ENCODE measurements around the gene GPR35. TPM values are rescaled to one million over a fixed set of nuclear protein-coding genes. Genes with fewer than 3 reads are reported as not detected.

Gene GPR35
- total RNA-seq, 1 experiment from 2014 or later = 0.13 TPM

DNA sequence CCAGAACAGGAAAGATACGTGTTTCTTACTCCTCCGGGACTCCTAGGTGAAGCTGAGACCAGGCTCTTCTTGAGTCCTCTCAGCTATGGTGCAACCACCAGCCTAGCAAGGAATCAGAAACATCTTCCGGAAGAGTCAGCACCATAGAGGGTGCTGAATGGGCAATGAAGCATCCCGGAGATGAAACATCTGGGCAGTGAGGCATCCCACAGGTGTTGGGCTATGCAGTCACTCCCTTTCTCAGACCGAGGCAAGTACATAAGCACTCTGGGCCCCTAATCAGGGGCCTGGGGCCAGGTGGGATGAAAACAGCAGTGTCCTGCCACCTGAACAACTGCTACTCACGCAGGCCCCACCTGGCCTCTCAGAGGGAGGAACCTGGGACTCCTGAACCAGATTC, 40.2 kb upstream of the GPR35 start:
- Histone ChIP-seq H3K9me3 (replicated peaks) (no peaks in the 10 kb centered on the region), H3K27me3 (replicated peaks) (no peaks in the 10 kb centered on the region), H3K36me3 (peaks cover 25% of the 10 kb centered on the region), H3K4me1 (replicated peaks) (peaks cover 19% of the 10 kb centered on the region), H3K4me3 (peak overlapping the region; percentile 80), H3K27ac (no peak overlapping the region)
- no peak for DNase-seq (ENCODE audit: low read depth in 1 of 2, low spot score in 2 of 2)

- peak overlapping the region; percentile 56 for H3K27ac ChIP-seq
- peak in 1 of 2 experiments; percentile 6 for DNase-seq (ENCODE audit: low read depth in 1 of 2, low spot score in 2 of 2)
- no peaks in the 10 kb centered on the region for H3K27me3 ChIP-seq (replicated peaks)
- no peaks in the 10 kb centered on the region for H3K9me3 ChIP-seq (replicated peaks)
- H3K36me3 ChIP-seq = peaks cover 25% of the 10 kb centered on the region
- H3K4me3 ChIP-seq = peak overlapping the region; percentile 80
- peaks cover 15% of the 10 kb centered on the region for H3K4me1 ChIP-seq (replicated peaks)
Measured at GRCh38 chr2:240585681-240586197, 39.5 kb upstream of the GPR35 start.

GRCh38 chr2:240586198-240586918, 38.9 kb upstream of the GPR35 start, which contains the start of gene CAPN10:
Gene CAPN10 (plus strand): TSS chr2:240586734. CDS start chr2:240586912, 178 bp downstream.
- peak; percentile 97 to 98 for DNase-seq (ENCODE audit: low read depth in 1 of 2, low spot score in 2 of 2)
- Histone ChIP-seq H3K9me3 (replicated peaks) (no peaks in the 10 kb centered on the region), H3K27ac (peak within 1 kb of the TSS; percentile 56), H3K4me1 (replicated peaks) (peaks cover 15% of the 10 kb centered on the region), H3K27me3 (replicated peaks) (no peaks in the 10 kb centered on the region), H3K36me3 (peaks cover 23% of the 10 kb centered on the region), H3K4me3 (peak within 1 kb of the TSS; percentile 80)

- Histone ChIP-seq H3K4me1 (replicated peaks) (peaks cover 15% of the 10 kb centered on the region), H3K27ac (no peak overlapping the region), H3K4me3 (peak overlapping the region; percentile 80), H3K27me3 (replicated peaks) (no peaks in the 10 kb centered on the region), H3K9me3 (replicated peaks) (no peaks in the 10 kb centered on the region), H3K36me3 (peaks cover 27% of the 10 kb centered on the region)
- no peak for DNase-seq (ENCODE audit: low read depth in 1 of 2, low spot score in 2 of 2)
Measured at GRCh38 chr2:240586919-240587800, 38.1 kb upstream of the GPR35 start.

- DNase-seq (ENCODE audit: low read depth in 1 of 2, low spot score in 2 of 2) = no peak
- Histone ChIP-seq H3K36me3 (peaks cover 29% of the 10 kb centered on the region), H3K4me1 (replicated peaks) (peaks cover 15% of the 10 kb centered on the region), H3K27me3 (replicated peaks) (no peaks in the 10 kb centered on the region), H3K27ac (no peak overlapping the region), H3K9me3 (replicated peaks) (no peaks in the 10 kb centered on the region), H3K4me3 (no peak overlapping the region)
Measured at GRCh38 chr2:240588006-240588655, 37.1 kb upstream of the GPR35 start.

- Histone ChIP-seq H3K27me3 (replicated peaks) (no peaks in the 10 kb centered on the region), H3K36me3 (peaks cover 27% of the 10 kb centered on the region), H3K4me3 (no peak overlapping the region), H3K9me3 (replicated peaks) (no peaks in the 10 kb centered on the region), H3K27ac (no peak overlapping the region), H3K4me1 (replicated peaks) (peaks cover 15% of the 10 kb centered on the region)
- no peak for DNase-seq (ENCODE audit: low read depth in 1 of 2, low spot score in 2 of 2)
Measured at GRCh38 chr2:240588669-240589068, 36.6 kb upstream of the GPR35 start.

DNA sequence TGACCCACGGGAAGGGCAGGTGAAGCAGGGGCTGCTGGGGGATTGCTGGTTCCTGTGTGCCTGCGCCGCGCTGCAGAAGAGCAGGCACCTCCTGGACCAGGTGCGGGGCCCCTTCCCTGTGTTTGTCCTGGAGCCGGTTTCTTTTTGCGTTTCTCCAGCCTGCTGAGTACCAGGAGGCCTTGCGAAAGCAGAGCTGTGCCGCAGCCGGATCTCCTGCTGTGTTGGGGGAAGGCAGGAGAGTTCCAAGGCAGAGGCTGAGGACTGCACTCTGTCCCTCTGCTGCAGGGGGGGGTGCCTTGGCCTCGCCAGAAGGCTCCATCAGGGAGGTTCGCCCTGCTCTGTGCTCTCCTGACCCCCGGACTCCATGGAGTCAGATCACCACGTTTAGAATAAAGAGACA, 35.9 kb upstream of the GPR35 start:
- H3K9me3 ChIP-seq (replicated peaks) = no peaks in the 10 kb centered on the region
- peaks cover 25% of the 10 kb centered on the region for H3K36me3 ChIP-seq
- H3K27ac ChIP-seq = no peak overlapping the region
- no peak for DNase-seq (ENCODE audit: low read depth in 1 of 2, low spot score in 2 of 2)
- H3K4me1 ChIP-seq (replicated peaks) = peaks cover 15% of the 10 kb centered on the region
- no peaks in the 10 kb centered on the region for H3K27me3 ChIP-seq (replicated peaks)
- no peak overlapping the region for H3K4me3 ChIP-seq

DNA sequence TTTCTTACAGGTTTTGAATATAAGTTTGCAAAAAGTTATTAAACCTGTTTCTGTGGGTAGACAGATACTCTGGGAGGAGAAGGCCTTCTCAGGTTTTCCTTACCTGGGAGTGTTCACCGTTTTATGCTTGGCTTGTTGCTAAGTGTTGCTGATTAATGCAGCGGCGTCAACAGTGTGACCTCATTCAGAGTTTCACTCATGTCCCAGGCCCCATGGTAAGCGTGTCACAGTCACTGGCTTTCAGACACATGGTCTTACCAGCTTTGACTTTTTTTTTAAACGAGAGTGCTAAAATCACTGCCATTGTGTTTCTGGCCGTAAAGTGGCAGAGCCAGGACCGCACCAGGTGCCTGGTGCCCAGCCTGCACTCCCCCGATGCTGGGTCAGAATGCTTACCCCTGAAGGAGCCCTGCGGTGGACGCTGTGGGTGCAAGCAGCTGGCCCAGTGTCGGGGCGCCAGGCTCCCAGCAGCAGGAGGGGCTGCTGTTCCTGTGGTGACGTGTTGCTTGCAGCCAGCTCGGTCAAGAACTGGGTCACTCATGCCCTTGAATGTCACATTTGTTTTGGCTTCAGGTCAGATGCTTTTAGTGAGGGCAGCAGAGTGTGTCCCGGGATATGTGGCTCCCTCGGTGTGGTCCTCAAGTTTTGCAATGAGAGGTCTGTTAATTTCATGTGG, 35.3 kb upstream of the GPR35 start:
- peaks cover 11% of the 10 kb centered on the region for H3K4me1 ChIP-seq (replicated peaks)
- no peak for DNase-seq (ENCODE audit: low read depth in 1 of 2, low spot score in 2 of 2)
- H3K27ac ChIP-seq = no peak overlapping the region
- H3K4me3 ChIP-seq = no peak overlapping the region
- H3K36me3 ChIP-seq = peaks cover 19% of the 10 kb centered on the region
- no peaks in the 10 kb centered on the region for H3K9me3 ChIP-seq (replicated peaks)
- H3K27me3 ChIP-seq (replicated peaks) = no peaks in the 10 kb centered on the region

DNA sequence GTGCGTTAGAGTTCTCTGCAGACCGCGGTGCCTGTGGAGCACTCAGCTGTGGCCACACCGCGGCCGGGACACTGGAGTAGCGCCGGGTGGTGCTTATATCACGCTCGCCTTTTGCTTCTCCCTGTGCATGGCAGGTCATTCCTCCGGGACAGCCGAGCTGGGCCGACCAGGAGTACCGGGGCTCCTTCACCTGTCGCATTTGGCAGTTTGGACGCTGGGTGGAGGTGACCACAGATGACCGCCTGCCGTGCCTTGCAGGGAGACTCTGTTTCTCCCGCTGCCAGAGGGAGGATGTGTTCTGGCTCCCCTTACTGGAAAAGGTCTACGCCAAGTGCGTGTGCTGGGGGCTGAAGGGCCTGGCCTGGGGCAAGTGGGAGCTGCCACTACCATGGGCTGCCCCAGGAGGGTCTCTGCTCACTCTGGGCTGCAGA, 34.6 kb upstream of the GPR35 start:
- Histone ChIP-seq H3K9me3 (replicated peaks) (no peaks in the 10 kb centered on the region), H3K27ac (no peak overlapping the region), H3K36me3 (peaks cover 19% of the 10 kb centered on the region; the same call in 1 of the 2 replicates), H3K27me3 (replicated peaks) (no peaks in the 10 kb centered on the region), H3K4me3 (no peak overlapping the region), H3K4me1 (replicated peaks) (peaks cover 5% of the 10 kb centered on the region; the same call in 1 of the 2 replicates)
- no peak for DNase-seq (ENCODE audit: low read depth in 1 of 2, low spot score in 2 of 2)

DNA sequence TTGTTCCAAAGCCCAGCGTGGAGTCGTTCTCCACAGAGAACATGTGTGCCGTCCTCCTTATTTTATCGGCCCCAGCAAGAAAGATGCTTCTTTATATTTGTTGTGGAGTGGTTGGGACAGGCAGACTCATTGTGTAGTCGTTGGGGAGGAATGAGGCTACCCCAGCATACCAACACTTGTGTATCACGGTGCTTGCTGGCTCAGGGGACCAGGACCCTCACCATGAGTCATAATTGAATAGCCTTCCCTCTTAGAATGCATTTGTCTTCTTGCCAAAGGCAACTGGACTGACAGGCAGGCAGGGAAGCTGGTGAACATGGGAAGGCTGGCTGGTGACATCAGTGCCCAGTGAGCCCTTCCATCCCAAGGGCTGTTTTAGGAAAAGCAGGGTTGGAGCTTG, 34.1 kb upstream of the GPR35 start:
- H3K27me3 ChIP-seq (replicated peaks) = no peaks in the 10 kb centered on the region
- no peak for DNase-seq (ENCODE audit: low read depth in 1 of 2, low spot score in 2 of 2)

DNA sequence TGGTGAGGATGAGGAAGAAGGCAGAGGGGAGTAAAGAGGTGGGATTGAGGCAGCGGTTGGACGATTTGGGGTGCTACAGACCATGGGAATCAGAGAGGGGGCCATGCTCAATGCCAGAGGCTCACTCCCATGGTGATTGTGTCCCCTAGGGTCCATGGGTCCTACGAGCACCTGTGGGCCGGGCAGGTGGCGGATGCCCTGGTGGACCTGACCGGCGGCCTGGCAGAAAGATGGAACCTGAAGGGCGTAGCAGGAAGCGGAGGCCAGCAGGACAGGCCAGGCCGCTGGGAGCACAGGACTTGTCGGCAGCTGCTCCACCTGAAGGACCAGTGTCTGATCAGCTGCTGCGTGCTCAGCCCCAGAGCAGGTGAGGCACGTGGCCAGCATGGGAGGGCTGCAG, 33.5 kb upstream of the GPR35 start:
- H3K36me3 ChIP-seq = peaks cover 25% of the 10 kb centered on the region; the same call in 1 of the 2 replicates
- no peak for DNase-seq (ENCODE audit: low read depth in 1 of 2, low spot score in 2 of 2)
- no peak overlapping the region for H3K27ac ChIP-seq
- no peak overlapping the region for H3K4me3 ChIP-seq
- no peaks in the 10 kb centered on the region for H3K9me3 ChIP-seq (replicated peaks)
- no peaks in the 10 kb centered on the region for H3K27me3 ChIP-seq (replicated peaks)
- 0 out of 2 replicates have a peak, but pooled peaks cover 5% of the 10 kb centered on the region for H3K4me1 ChIP-seq (replicated peaks)

More for the DNA sequence above, 34.1 kb upstream of the GPR35 start:
- Histone ChIP-seq H3K4me3 (no peak overlapping the region), H3K36me3 (peaks cover 24% of the 10 kb centered on the region; the same call in 1 of the 2 replicates), H3K27ac (no peak overlapping the region), H3K4me1 (replicated peaks) (0 out of 2 replicates have a peak, but pooled peaks cover 5% of the 10 kb centered on the region), H3K9me3 (replicated peaks) (no peaks in the 10 kb centered on the region)

GRCh38 chr2:240593026-240593702, 32.1 kb upstream of the GPR35 start:
- Histone ChIP-seq H3K27me3 (replicated peaks) (no peaks in the 10 kb centered on the region), H3K4me1 (replicated peaks) (no peaks in the 10 kb centered on the region), H3K27ac (no peak overlapping the region), H3K9me3 (replicated peaks) (no peaks in the 10 kb centered on the region), H3K36me3 (peaks cover 23% of the 10 kb centered on the region; the same call in 1 of the 2 replicates), H3K4me3 (no peak overlapping the region)
- DNase-seq (ENCODE audit: low read depth in 1 of 2, low spot score in 2 of 2) = no peak

Measured in SJSA1 (cell line).